ENCODE measurements around the gene DOLPP1.

DOLPP1 gene

GRCh38 chr9:129058965-129059795, 21.7 kb upstream of the DOLPP1 start:
- no peaks in the 10 kb centered on the region for H3F3A ChIP-seq (ENCODE audit: insufficient read depth)
- no peak overlapping the region for H2AFZ ChIP-seq (ENCODE audit: low read depth, low read length, severe bottlenecking)
- no peaks in the 10 kb centered on the region for H4K20me1 ChIP-seq (ENCODE audit: low read depth, low read length)
- H3K9ac ChIP-seq (ENCODE audit: low read length): no peak overlapping the region
- H3K79me2 ChIP-seq (ENCODE audit: insufficient read depth, low read length): no peaks in the 10 kb centered on the region
- no peaks in the 10 kb centered on the region for H3K9me3 ChIP-seq (ENCODE audit: insufficient read depth, low read length)
- H3K4me2 ChIP-seq (ENCODE audit: low read depth, low read length, poor library complexity, severe bottlenecking): no peak overlapping the region
- no peak overlapping the region for H3K4me3 ChIP-seq (ENCODE audit: insufficient read depth, low read length, poor library complexity, severe bottlenecking)
- TF ChIP-seq EZH2phosphoT487 (conservative IDR thresholded peaks at IDR 0.05; ENCODE audit: low read length): no peak
- no peak for TF ChIP-seq CTCF (IDR thresholded peaks at IDR 0.05; ENCODE audit: insufficient read depth, low read length, poor library complexity, severe bottlenecking)
- H3K9me2 ChIP-seq (replicated peaks; ENCODE audit: insufficient read depth, low read length): no peaks in the 10 kb centered on the region
- H3K27me3 ChIP-seq (ENCODE audit: low read length): no peaks in the 10 kb centered on the region
- no peak overlapping the region for H3K27ac ChIP-seq (ENCODE audit: low read depth, low read length)
- no peaks in the 10 kb centered on the region for H3K36me3 ChIP-seq (ENCODE audit: low read length)

GRCh38 chr9:129059796-129060785, 20.8 kb upstream of the DOLPP1 start:
- no peaks in the 10 kb centered on the region for H3K79me2 ChIP-seq (ENCODE audit: insufficient read depth, low read length)
- H3K36me3 ChIP-seq (ENCODE audit: low read length): no peaks in the 10 kb centered on the region
- H3K4me2 ChIP-seq (ENCODE audit: low read depth, low read length, poor library complexity, severe bottlenecking): no peak overlapping the region
- no peaks in the 10 kb centered on the region for H3K9me3 ChIP-seq (ENCODE audit: insufficient read depth, low read length)
- no peak overlapping the region for H3K27ac ChIP-seq (ENCODE audit: low read depth, low read length)
- H3K9ac ChIP-seq (ENCODE audit: low read length): no peak overlapping the region
- H3K27me3 ChIP-seq (ENCODE audit: low read length): no peaks in the 10 kb centered on the region
- H4K20me1 ChIP-seq (ENCODE audit: low read depth, low read length): no peaks in the 10 kb centered on the region
- H3K9me2 ChIP-seq (replicated peaks; ENCODE audit: insufficient read depth, low read length): no peaks in the 10 kb centered on the region
- no peak for TF ChIP-seq EZH2phosphoT487 (conservative IDR thresholded peaks at IDR 0.05; ENCODE audit: low read length)
- no peak for TF ChIP-seq CTCF (IDR thresholded peaks at IDR 0.05; ENCODE audit: insufficient read depth, low read length, poor library complexity, severe bottlenecking)
- H3K4me3 ChIP-seq (ENCODE audit: insufficient read depth, low read length, poor library complexity, severe bottlenecking): no peak overlapping the region
- H2AFZ ChIP-seq (ENCODE audit: low read depth, low read length, severe bottlenecking): no peak overlapping the region
- no peaks in the 10 kb centered on the region for H3F3A ChIP-seq (ENCODE audit: insufficient read depth)

GRCh38 chr9:129060991-129061390, 19.9 kb upstream of the DOLPP1 start:
- H3K79me2 ChIP-seq (ENCODE audit: insufficient read depth, low read length): no peaks in the 10 kb centered on the region
- H3K9ac ChIP-seq (ENCODE audit: low read length): no peak overlapping the region
- H3K27ac ChIP-seq (ENCODE audit: low read depth, low read length): no peak overlapping the region
- H3K9me2 ChIP-seq (replicated peaks; ENCODE audit: insufficient read depth, low read length): no peaks in the 10 kb centered on the region
- no peak overlapping the region for H3K4me3 ChIP-seq (ENCODE audit: insufficient read depth, low read length, poor library complexity, severe bottlenecking)
- H3F3A ChIP-seq (ENCODE audit: insufficient read depth): no peaks in the 10 kb centered on the region
- no peaks in the 10 kb centered on the region for H3K9me3 ChIP-seq (ENCODE audit: insufficient read depth, low read length)
- H4K20me1 ChIP-seq (ENCODE audit: low read depth, low read length): no peaks in the 10 kb centered on the region
- no peaks in the 10 kb centered on the region for H3K36me3 ChIP-seq (ENCODE audit: low read length)
- no peak overlapping the region for H2AFZ ChIP-seq (ENCODE audit: low read depth, low read length, severe bottlenecking)
- no peaks in the 10 kb centered on the region for H3K27me3 ChIP-seq (ENCODE audit: low read length)
- no peak overlapping the region for H3K4me2 ChIP-seq (ENCODE audit: low read depth, low read length, poor library complexity, severe bottlenecking)
- TF ChIP-seq CTCF (IDR thresholded peaks at IDR 0.05; ENCODE audit: insufficient read depth, low read length, poor library complexity, severe bottlenecking): no peak
- TF ChIP-seq EZH2phosphoT487 (conservative IDR thresholded peaks at IDR 0.05; ENCODE audit: low read length): no peak

Measured in SU-DHL-6 (cell line).